22Rv1 (cell line): ENCODE results near the gene ITCH.

Experiments used
- CTCF ChIP-seq: fragments of 450-650 bp; IDR thresholded peaks from 2 replicates; pipeline ENCODE4 v1.5.1; 2017; ENCODE audit warnings: mild to moderate bottlenecking
- ZFX ChIP-seq: fragments of 450-650 bp; IDR thresholded peaks from 2 replicates; pipeline ENCODE4 v1.6.1; 2017; ENCODE audit warnings: antibody characterized with exemption, borderline replicate concordance

DNA sequence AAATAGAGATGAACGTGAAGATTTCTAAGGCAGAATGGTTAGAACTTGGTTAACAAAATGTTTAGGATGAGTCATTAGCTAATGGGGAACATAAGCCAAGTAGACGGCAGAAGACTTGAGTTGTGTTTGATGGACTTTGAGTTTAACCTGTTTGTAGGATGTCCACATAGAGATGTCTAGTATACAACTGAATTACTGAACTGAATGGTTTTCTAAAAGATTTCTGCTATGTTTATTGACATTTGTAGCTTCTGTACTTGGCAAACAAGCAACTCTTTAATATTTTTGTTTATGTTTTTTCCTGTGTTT, 98.7 kb downstream of the ITCH start:
- no peak for TF ChIP-seq CTCF
- TF ChIP-seq ZFX, result no peak
